Endothelial cell of umbilical vein (primary cell): ENCODE results near the gene IFIT1B. TPM values are rescaled to one million over a fixed set of nuclear protein-coding genes. Genes with fewer than 3 reads are reported as not detected.

Source experiments
- BruUV-seq: library from RNA; stranded (reverse); fragments of 400-500 nt; replicated peaks from 2 replicates; lab custom pipeline; 2021; lab: Mats Ljungman, UMichigan
- CTCF ChIA-PET: fragments of 300-600, 350-600 bp; sonication (Branson Sonifier 250); formaldehyde crosslinking; loops from one replicate; lab custom pipeline; 2021; ENCODE audit warnings: antibody characterized with exemption, inconsistent platforms; lab: Charles Lee
- POLR2A ChIA-PET: fragments of 300-600, 350-600 bp; sonication (Branson Sonifier 250); formaldehyde crosslinking; loops from one replicate; lab custom pipeline; 2021; ENCODE audit warnings: antibody characterized with exemption, inconsistent platforms; lab: Charles Lee
- DNase-seq: peaks from one replicate; pipeline ENCODE4 v3.0.0-alpha.2; 2011; ENCODE audit warnings: low read depth, low spot score
- FAIRE-seq: peaks from 2 replicates; lab custom pipeline; 2011; peaks lifted over from hg19 to GRCh38; lab: Jason Lieb, UNC
- H2AFZ ChIP-seq: 2 replicates; pipeline ENCODE4 v1.6.0; 2012; ENCODE audit warnings: low read depth, low read length, control low read depth, inconsistent platforms
- H3K27ac ChIP-seq: 2 replicates; pipeline ENCODE4 v1.5.1; 2011; ENCODE audit warnings: low read depth, mild to moderate bottlenecking, control low read depth, low read length, moderate library complexity; ENCODE audit not compliant: insufficient read depth
- H3K27me3 ChIP-seq, 2 experiments: 2 replicates each; pipeline versions ENCODE4 v1.6.0 to v1.6.1; 2011; ENCODE audit warnings: low read length in 2 of 2, mixed read lengths in 1 of 2; ENCODE audit not compliant: control insufficient read depth in 2 of 2, insufficient read depth in 2 of 2
- H3K36me3 ChIP-seq, 2 experiments: 2 replicates in 1 of 2; 3 replicates in 1 of 2; pipeline ENCODE4 v1.5.1; 2011; ENCODE audit warnings: low read length in 2 of 2, mild to moderate bottlenecking in 1 of 2, moderate library complexity in 1 of 2; ENCODE audit not compliant: control insufficient read depth in 2 of 2, insufficient read depth in 2 of 2; ENCODE audit errors: extremely low read depth in 1 of 2
- H3K4me1 ChIP-seq: 3 replicates; pipeline ENCODE4 v1.5.1; 2011; ENCODE audit warnings: mild to moderate bottlenecking, low read length; ENCODE audit not compliant: control insufficient read depth, insufficient read depth; ENCODE audit errors: extremely low read depth
- H3K4me2 ChIP-seq: 2 replicates; pipeline ENCODE4 v1.6.1; 2011; ENCODE audit warnings: low read length, control low read depth, mixed read lengths; ENCODE audit not compliant: insufficient read depth
- H3K4me3 ChIP-seq, 3 experiments: fragments of 200-600 bp in 1 of 3; sonication (generic), shearing (Covaris generic) in 1 of 3; replicated peaks in 1 of 3; 2 replicates each; pipeline ENCODE4 v1.5.1; 2011 to 2016; ENCODE audit warnings: control low read depth in 3 of 3, low read length in 3 of 3, mild to moderate bottlenecking in 2 of 3, inconsistent platforms in 1 of 3, low read depth in 1 of 3, moderate library complexity in 1 of 3; ENCODE audit not compliant: insufficient read depth in 1 of 3
- H3K79me2 ChIP-seq: 2 replicates; pipeline ENCODE4 v1.6.0; 2012; ENCODE audit warnings: low read length, inconsistent platforms; ENCODE audit not compliant: control insufficient read depth, insufficient read depth
- H3K9ac ChIP-seq: replicated peaks from 2 replicates; pipeline ENCODE3; 2011; ENCODE audit warnings: low read length, control low read depth; ENCODE audit not compliant: insufficient read depth; ENCODE audit errors: extremely low read depth
- H3K9me1 ChIP-seq: replicated peaks from 3 replicates; pipeline ENCODE4 v1.6.0; 2011; ENCODE audit warnings: mild to moderate bottlenecking, low read length; ENCODE audit not compliant: control insufficient read depth, insufficient read depth; ENCODE audit errors: extremely low read depth
- H3K9me3 ChIP-seq: replicated peaks from 2 replicates; pipeline ENCODE4 v1.5.1; 2012; ENCODE audit warnings: low read length, inconsistent platforms; ENCODE audit not compliant: control insufficient read depth, insufficient read depth
- H4K20me1 ChIP-seq: replicated peaks from 2 replicates; pipeline ENCODE3; 2011; ENCODE audit warnings: mild to moderate bottlenecking, low read length; ENCODE audit not compliant: control insufficient read depth, insufficient read depth; ENCODE audit errors: extremely low read depth
- GATA2 ChIP-seq: IDR thresholded peaks from 2 replicates; pipeline ENCODE4 v1.7.0; 2011; ENCODE audit warnings: low read depth, mild to moderate bottlenecking, moderate library complexity, mixed read lengths, low read length; ENCODE audit not compliant: insufficient read length, insufficient read depth
- JUN ChIP-seq: IDR thresholded peaks from 2 replicates; pipeline ENCODE4 v1.6.1; 2011; ENCODE audit warnings: borderline replicate concordance, low read depth; ENCODE audit not compliant: insufficient read length, insufficient read depth
- MYC ChIP-seq: IDR thresholded peaks from one replicate; pipeline ENCODE4 v1.6.1; 2011; ENCODE audit warnings: mild to moderate bottlenecking, low read depth, low read length
- POLR2A ChIP-seq: IDR thresholded peaks from 2 replicates; pipeline ENCODE4 v1.6.1; 2012; ENCODE audit warnings: low read depth, mild to moderate bottlenecking, control low read depth, low read length
- POLR2AphosphoS5 ChIP-seq: IDR thresholded peaks from 2 replicates; pipeline ENCODE4 v1.6.1; 2012; ENCODE audit warnings: low read depth, mild to moderate bottlenecking, control low read depth, low read length, moderate library complexity; ENCODE audit not compliant: insufficient read depth
- dilution Hi-C: fragments of 300-500 bp; cut with MboI; formaldehyde crosslinking; loops from one replicate; pipeline ENCODE4 v1.15.0; 2019; ENCODE audit warnings: low sequenced_read_pairs; ENCODE audit not compliant: extremely low pct_ligation_motif_present
- intact Hi-C: fragments of 100-400 bp; cut with micrococcal nuclease; formaldehyde crosslinking; loops from one replicate; pipeline ENCODE4 v1.10.0; 2022
- polyA plus RNA-seq, 4 experiments: library from polyadenylated mRNA; depleted of rRNA in 3 of 4; stranded (reverse) in 3 of 4; unstranded in 1 of 4; fragments of >200 nt; gene quantifications; 2 replicates each; pipeline versions ENCODE4 v1.2.1 to v1.2.3, GENCODE V29; 2011 to 2012; ENCODE audit warnings: missing spikeins in 1 of 4
- total RNA-seq: library from RNA; stranded (reverse); gene quantifications from 2 replicates; pipeline ENCODE4 v1.2.3, GENCODE V29; 2021
- TF ChIP-seq, protein P1 (sequence below): IDR thresholded peaks from 2 replicates; pipeline ENCODE4 v1.6.1; 2011; ENCODE audit not compliant: insufficient read depth, insufficient read length
- TF ChIP-seq, protein P2 (sequence below), 2 donors: IDR thresholded peaks; 1 replicate in 1 of 2; 2 replicates in 1 of 2; pipeline ENCODE4 v1.5.1; 2011; ENCODE audit warnings: low read length in 2 of 2, mild to moderate bottlenecking in 2 of 2, moderate library complexity in 2 of 2, control low read depth in 1 of 2, inconsistent platforms in 1 of 2, low read depth in 1 of 2; ENCODE audit not compliant: insufficient read depth in 1 of 2; ENCODE audit errors: extremely low read depth in 1 of 2

Gene IFIT1B
- total and polyA plus RNA-seq, 2 donors (not counting 3 experiments of a cell fraction or from before 2014, with no cell fraction given): not detected

DNA sequence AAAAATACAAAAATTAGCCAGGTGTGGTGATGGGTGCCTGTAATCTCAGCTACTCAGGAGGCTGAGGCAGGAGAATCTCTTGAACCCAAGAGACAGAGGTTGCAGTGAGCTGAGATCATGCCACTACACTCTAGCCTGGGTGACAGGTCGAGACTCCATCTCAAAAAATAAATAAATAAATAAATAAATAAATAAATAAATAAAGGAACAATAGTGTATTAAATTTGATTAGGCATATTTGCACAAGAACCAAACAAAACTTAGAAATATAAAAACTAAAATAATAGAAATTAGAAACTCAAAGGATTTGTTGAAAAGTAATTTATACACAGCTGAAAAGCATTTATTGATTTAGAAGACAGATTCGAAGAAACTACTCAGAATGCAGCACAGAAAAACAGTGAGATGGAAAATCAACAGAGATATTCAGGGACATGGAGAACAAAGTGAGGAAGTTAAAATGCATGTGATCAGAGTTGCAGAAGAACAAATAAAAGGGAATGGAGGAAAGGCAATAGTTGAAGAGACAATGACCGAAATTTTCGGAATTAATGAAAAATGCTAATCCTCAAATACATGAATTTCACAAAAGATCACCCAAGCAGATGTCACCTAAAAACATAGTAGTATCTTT is 32.4 kb upstream of the IFIT1B start:
- dilution Hi-C loops: no loop called here
- ChIA-PET POLR2A (no interaction called here), CTCF (interaction anchor here (0.7 to 1.9 kb wide), 3 partner anchors 17 to 24 kb away, joined by 3 to 6 read pairs (median 3); partner anchors contain the start of gene IFIT3)

More for the DNA sequence above, 32.4 kb upstream of the IFIT1B start:
- TF ChIP-seq GATA2 (no peak), JUN (no peak), POLR2A (no peak), MYC (no peak), POLR2AphosphoS5 (no peak)
- TF ChIP-seq, protein P1, sequence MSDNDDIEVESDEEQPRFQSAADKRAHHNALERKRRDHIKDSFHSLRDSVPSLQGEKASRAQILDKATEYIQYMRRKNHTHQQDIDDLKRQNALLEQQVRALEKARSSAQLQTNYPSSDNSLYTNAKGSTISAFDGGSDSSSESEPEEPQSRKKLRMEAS: no peak
- TF ChIP-seq, protein P2, sequence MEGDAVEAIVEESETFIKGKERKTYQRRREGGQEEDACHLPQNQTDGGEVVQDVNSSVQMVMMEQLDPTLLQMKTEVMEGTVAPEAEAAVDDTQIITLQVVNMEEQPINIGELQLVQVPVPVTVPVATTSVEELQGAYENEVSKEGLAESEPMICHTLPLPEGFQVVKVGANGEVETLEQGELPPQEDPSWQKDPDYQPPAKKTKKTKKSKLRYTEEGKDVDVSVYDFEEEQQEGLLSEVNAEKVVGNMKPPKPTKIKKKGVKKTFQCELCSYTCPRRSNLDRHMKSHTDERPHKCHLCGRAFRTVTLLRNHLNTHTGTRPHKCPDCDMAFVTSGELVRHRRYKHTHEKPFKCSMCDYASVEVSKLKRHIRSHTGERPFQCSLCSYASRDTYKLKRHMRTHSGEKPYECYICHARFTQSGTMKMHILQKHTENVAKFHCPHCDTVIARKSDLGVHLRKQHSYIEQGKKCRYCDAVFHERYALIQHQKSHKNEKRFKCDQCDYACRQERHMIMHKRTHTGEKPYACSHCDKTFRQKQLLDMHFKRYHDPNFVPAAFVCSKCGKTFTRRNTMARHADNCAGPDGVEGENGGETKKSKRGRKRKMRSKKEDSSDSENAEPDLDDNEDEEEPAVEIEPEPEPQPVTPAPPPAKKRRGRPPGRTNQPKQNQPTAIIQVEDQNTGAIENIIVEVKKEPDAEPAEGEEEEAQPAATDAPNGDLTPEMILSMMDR (IDR thresholded peaks at IDR 0.05; ENCODE audit: extremely low read depth in 1 of 2, insufficient read depth in 1 of 2, low read depth in 1 of 2, low read length in 2 of 2): no peak
- no peaks in the 10 kb centered on the region for H4K20me1 ChIP-seq
- H3K9ac ChIP-seq: no peak overlapping the region
- H3K4me2 ChIP-seq: no peak overlapping the region
- no peaks in the 10 kb centered on the region for H3K9me3 ChIP-seq
- no peak overlapping the region for H3K27ac ChIP-seq
- intact Hi-C loops: loop anchor here (5.0 kb wide), 1 partner anchor 68 kb away; no protein-coding TSS in a partner anchor
- BruUV-seq: no TSS peak
- H2AFZ ChIP-seq: no peak overlapping the region
- FAIRE-seq (no peak), DNase-seq (no peak)
- no peaks in the 10 kb centered on the region for H3K36me3 ChIP-seq
- H3K9me1 ChIP-seq: no peaks in the 10 kb centered on the region
- H3K27me3 ChIP-seq: peaks cover 0 to 5% of the 10 kb centered on the region in 2 experiments
- no peaks in the 10 kb centered on the region for H3K79me2 ChIP-seq
- H3K4me3 ChIP-seq: no peak overlapping the region
- H3K4me1 ChIP-seq: peaks cover 3% of the 10 kb centered on the region
